IPS-18c (cell line): ENCODE results near the gene KCNAB3.
"Not testable (repeated sequence)": the region's sequence is repeated elsewhere in the genome, so short reads cannot be mapped to it uniquely, and the experiment has no call there.

Experiments used
- H3K4me3 ChIP-seq: 2 replicates; pipeline ENCODE4 v1.7.0; 2013; ENCODE audit warnings: low read depth, mild to moderate bottlenecking, low read length, moderate library complexity; ENCODE audit not compliant: insufficient read depth
- H3K9me3 ChIP-seq: one replicate; pipeline ENCODE4 v1.6.1; 2013; ENCODE audit warnings: mild to moderate bottlenecking, low read length, moderate library complexity; ENCODE audit not compliant: control insufficient read depth, insufficient read depth

The KCNAB3 gene

DNA sequence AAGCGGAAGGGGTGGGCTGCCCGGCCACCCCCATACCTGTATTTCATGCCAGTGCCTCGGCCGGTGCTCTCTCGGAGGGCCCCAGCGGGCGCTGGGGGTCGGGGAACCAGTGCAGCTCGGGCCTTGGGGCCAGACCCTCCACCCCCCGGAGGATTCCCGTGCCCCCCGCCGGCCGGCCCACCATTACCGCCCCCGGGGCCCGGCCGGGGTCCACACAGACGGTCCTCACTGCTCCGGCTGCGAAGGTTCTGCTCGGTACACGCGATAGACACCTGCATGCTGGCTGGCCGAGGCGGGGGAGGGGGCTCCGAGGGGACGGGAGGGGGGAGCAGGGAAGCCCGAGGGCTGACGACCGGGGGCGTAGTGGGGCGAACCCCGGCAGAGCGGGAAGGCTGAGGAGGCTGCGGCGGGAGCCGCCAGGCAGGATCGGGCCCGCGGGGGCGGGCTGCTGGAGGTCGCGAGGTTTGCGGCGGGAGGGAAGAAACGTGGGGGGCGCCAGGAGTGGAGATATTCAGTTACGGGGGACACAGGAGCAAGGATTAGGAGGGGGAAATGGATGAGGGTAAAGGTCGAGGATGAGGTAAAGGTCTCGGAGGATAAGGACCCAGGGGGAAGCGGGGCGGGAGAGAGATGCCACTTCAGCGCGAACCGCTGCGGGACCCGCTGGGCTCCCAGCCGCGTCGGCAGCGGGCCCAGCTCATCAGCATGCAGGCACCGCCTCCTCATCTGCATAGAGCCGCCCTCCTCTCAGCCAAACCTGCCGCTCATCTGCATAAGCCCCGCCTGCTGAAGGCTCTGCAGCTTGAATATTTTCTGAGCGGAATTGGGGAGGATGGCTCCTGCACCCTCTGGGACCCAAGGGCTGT is at the start of gene KCNAB3:
Gene KCNAB3 (minus strand): TSS at position 699 of the 866 bp plus-strand sequence. CDS start 421 bp downstream, at position 278.
- H3K4me3 ChIP-seq = peak within 1 kb of the TSS; percentile 57; the same call in 1 of the 2 replicates
- no peaks in the 10 kb centered on the region for H3K9me3 ChIP-seq

- no peak overlapping the region for H3K4me3 ChIP-seq
- H3K9me3 ChIP-seq = no peaks in the 10 kb centered on the region
Measured at GRCh38 chr17:7977805-7978204, 48.1 kb upstream of the KCNAB3 start.

DNA sequence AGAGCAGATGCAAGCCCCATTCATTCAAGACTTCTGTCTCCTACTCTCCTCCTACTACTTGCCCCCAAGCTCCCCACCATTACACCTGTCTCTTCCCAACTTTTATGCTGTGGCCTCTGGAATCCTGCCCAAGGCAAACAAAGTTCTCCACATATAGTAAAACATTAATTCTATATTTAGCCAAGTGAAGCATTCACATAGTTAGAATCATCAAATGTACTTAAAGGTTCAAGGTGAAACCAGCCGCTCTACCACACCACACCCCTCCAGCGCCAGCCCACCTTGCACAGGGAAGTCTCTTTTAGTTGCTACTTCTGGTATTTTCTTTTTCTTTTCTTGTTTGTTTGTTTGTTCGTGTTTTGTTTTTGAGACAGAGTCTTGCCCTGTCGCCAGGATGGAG is 47.4 kb upstream of the KCNAB3 start:
- Histone ChIP-seq H3K4me3 (no peak overlapping the region), H3K9me3 (no peaks in the 10 kb centered on the region)

- Histone ChIP-seq H3K4me3 (no peak overlapping the region), H3K9me3 (no peaks in the 10 kb centered on the region)
Measured at GRCh38 chr17:7974638-7975131, 45.0 kb upstream of the KCNAB3 start.

DNA sequence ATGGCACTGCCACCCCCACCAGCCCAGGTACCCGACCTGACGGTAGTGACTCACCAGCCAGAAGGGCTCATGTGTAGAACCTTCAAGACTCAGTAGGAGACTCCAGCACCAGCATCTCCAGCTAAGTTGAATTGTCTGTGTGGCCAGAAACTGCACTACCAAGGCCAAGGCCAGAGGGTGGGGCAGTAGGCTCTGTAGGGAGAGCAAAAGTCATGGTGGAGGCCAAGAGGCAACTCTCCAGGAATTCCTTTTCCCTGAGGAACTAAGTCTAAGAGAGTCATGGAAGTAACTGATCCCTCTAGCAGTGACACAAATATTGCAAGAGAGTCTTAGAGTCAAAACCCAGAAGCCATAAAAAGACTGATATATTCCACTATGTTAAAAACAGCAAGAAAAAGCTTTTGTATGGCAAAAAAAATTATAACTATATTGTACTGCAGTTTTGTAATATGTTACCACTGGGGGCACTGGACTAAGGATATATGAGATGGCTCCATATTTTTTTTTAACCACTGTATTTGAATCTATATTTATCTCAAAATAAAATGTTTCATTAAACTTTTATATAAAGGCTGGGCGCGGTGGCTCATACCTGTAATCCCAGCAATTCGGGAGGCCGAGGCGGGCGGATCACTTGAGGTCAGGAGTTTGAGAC is 42.6 kb upstream of the KCNAB3 start:
- Histone ChIP-seq H3K9me3 (no peaks in the 10 kb centered on the region), H3K4me3 (no peak overlapping the region)

DNA sequence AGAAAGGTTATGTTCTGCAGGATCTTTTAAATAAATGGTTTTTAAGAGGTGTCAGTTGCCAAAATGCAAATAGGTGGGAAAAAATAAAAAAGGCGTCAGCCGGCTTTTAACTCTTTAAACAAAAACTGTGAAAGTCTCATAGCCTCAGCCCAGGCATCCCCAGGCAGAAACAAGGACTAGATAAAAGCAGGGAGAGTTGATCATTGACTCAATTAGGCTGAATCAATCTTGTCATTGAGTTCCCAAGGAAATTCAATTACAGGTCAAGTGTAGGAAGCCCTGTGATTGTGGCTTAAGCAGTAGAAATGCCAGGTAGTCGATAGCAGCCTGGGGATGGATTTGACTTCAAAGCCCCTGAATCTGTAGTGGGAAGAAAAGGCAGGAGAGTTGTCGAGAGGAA is 42.0 kb upstream of the KCNAB3 start:
- no peaks in the 10 kb centered on the region for H3K9me3 ChIP-seq
- H3K4me3 ChIP-seq = no peak overlapping the region

DNA sequence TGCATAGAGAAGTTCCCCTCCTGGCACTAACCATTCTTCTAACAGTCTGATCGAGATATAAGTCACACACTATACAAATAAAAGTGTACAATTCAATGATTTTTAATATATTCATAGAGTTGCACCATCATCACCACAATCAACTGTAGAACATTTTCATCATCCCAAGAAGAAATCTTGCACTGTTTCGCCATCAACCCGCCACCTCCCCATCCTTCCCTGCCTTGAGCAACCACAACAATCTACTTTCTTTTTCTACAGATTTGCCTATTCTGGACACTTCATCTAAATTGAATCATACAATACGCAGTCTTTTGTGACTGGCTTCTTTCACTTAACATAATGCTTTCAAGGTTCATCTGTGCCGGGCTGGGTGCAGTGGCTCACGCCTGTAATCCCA is 39.8 kb upstream of the KCNAB3 start:
- H3K4me3 ChIP-seq = no peak overlapping the region
- no peaks in the 10 kb centered on the region for H3K9me3 ChIP-seq

DNA sequence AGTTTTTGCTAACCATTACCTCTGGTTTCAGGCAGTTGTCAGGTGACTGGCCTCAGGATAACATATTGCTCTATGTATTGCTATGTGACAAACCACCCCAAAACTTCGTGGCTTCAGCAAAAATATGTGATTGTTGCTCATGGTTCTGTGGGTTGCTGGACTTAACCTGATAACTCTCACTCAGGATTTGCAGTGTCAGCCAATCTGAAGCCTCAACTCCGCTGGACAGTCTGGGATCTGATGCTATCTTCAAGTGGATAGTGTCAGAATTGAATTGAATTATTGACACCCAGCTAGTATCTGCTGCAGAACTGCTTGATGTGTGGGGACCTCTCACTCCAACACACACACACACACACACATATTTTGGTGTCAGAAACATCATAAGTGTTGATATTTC is 38.1 kb upstream of the KCNAB3 start:
- Histone ChIP-seq H3K4me3 (no peak overlapping the region), H3K9me3 (no peaks in the 10 kb centered on the region)

DNA sequence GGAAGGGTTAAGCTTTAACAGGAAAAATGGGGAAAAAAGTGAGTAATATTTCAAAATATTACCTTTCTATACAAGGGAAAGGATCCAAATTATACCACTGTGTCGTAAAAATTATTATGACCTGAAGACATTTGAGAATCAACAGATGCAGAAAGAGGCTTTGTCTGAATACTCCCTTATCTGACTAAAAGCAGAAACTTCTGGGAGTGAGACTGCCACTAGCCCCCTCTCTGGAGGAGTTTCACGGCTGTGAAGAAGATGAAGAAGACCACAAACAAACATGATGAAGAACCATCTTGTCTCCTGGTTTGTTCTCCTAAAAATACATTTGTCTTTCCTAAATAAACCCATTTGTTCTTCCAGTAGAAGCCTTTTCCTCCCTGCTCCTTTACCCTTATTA is 31.8 kb upstream of the KCNAB3 start:
- Histone ChIP-seq H3K9me3 (no peaks in the 10 kb centered on the region), H3K4me3 (no peak overlapping the region)

DNA sequence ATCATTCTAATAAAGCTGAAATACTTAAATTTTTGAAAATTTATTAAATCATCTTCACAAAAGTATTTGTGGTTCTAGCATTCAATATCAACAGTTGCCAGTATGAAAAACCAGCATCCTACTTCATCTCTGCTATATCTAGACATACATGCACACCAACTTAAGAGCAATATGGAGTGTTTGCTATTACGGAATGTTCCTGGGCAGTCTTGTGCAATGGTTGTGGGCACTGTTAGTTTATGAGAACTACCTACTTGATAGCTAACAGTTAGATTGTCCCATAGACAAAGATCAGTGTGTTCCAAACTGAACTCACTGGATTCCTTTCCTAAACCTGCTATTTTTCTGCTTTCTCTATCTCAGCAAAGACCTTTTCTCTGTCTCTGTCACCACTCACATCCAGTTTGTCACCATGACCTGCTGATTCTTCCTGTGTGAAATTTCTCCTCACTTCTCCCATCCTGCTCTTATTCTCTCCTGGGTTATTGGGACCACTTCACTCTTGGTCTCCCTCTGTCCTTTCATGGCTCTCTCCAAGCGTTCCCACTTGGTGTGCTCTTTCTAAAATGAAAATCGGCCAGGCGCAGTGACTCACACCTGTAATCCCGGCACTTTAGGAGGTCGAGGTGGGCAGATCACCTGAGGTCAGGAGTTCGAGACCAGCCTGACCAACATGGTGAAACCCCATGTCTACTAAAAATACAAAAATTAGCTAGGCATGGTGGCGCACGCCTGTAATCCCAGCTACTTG is 30.0 kb upstream of the KCNAB3 start:
- H3K9me3 ChIP-seq = no peaks in the 10 kb centered on the region

DNA sequence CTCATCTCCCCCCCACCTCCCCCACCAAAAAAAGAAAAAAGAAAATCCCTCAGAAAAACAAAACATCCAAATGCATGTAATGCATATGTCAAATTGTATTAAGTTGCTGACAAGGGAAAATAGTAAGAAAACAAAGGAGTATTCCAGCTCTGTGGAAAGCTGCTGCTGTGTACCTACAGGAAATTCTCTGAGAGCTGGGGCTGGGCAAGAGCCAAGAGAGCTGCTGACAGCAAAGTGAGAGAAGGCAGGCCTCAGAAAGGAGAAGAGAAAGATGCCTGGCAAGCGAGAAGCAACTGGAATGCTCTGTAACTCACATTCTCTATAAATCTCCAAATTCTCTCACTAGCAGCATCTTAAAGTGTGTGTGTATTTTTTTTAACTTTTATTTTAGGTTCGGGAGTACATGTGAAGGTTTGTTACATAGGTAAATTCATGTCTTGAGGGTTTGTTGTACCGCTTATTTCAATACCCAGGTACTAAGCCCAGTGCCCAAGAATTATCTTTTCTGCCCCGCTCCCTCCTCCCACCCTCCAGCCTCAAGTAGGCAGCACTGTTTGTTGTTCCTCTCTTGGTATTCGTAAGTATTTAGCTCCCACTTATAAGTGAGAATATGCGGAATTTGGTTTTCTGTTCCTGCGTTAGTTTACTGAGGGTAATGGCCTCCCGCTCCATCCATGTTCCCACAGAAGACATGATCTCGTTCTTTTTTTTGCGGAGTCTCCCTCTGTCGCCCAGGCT is 26.7 kb upstream of the KCNAB3 start:
- Histone ChIP-seq H3K4me3 (no peak overlapping the region), H3K9me3 (no peaks in the 10 kb centered on the region)

More for the DNA sequence above, 30.0 kb upstream of the KCNAB3 start:
- H3K4me3 ChIP-seq = no peak overlapping the region

- H3K4me3 ChIP-seq = no peak overlapping the region
- no peaks in the 10 kb centered on the region for H3K9me3 ChIP-seq
Measured at GRCh38 chr17:7955414-7956227, 26.0 kb upstream of the KCNAB3 start.

DNA sequence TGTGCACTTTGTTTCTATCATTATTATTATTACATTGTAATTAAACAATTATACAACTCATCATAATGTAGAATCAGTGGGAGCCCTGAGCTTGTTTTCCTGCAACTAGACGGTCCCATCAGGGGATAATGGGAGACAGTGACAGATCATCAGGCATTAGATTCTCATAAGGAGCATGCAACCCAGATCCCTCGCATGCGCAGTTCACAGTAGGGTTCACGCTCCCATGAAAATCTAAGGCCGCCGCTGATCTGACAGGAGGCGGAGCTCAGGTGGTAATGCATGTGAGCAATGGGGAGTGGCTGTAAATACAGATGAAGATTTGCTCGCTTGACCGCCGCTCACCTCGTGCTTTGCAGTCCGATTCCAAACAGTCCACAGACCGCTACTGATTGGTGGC is 23.6 kb upstream of the KCNAB3 start:
- not testable (repeated sequence) for H3K9me3 ChIP-seq

DNA sequence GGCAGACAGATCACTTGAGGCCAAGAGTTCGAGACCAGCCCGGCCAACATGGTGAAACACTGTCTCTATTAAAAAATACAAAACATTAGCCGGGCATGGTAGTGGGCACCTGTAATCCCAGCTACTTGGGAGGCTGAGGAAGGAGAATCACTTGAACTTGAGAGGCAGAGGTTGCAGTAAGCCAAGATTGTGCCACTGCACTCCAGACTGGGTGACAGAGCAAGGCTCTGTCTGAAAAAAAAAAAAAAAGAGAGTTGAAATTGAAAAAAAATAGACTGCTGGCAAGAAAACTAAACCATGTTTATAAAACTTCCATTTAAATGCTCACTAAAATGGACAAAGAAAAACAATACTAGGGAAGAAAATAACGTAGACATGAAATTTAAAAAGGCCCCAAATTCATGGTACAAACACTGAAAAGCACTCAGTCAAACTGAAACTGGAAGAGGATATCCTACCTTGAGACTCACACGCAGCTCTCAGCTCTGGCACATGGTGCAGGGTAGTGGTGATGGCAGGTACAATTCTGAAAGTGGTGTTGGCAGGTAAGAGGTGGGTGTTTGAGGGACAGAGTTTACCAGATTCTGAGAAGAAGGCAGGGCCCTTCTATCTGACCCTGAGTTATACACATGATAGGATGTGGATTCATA is 21.6 kb upstream of the KCNAB3 start:
- no peaks in the 10 kb centered on the region for H3K9me3 ChIP-seq
- no peak overlapping the region for H3K4me3 ChIP-seq

More for the DNA sequence above, 23.6 kb upstream of the KCNAB3 start:
- not testable (repeated sequence) for H3K4me3 ChIP-seq

DNA sequence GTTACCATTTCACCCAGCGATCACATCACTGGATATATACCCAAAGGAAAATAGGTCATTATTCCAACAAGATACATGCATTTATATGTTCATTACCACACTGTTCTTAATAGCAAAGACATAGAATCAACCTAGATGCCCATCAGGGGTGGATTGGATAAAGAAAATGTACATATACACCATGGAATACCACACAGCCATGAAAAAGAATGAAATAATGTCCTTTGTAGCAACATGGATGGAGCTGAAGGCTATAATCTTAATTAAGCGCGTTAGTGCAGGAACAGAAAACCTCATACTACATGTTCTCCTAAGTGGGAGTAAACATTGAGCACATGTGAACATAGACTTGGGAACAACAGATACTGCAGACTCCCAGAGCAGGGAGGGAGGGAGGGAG is 20.9 kb upstream of the KCNAB3 start:
- H3K9me3 ChIP-seq = no peaks in the 10 kb centered on the region
- no peak overlapping the region for H3K4me3 ChIP-seq

GRCh38 chr17:7947651-7948050 is 18.0 kb upstream of the KCNAB3 start:
- H3K4me3 ChIP-seq = no peak overlapping the region
- no peaks in the 10 kb centered on the region for H3K9me3 ChIP-seq
